ELF-1 (cell line): ENCODE results near the gene SEMA4C.
"Not testable (repeated sequence)": the region's sequence is repeated elsewhere in the genome, so short reads cannot be mapped to it uniquely, and the experiment has no call there.

Experiments used
- DNase-seq: peaks from one replicate; pipeline ENCODE4 v3.0.0-alpha.2; 2016; ENCODE audit warnings: low read depth, low spot score

Gene SEMA4C

DNA sequence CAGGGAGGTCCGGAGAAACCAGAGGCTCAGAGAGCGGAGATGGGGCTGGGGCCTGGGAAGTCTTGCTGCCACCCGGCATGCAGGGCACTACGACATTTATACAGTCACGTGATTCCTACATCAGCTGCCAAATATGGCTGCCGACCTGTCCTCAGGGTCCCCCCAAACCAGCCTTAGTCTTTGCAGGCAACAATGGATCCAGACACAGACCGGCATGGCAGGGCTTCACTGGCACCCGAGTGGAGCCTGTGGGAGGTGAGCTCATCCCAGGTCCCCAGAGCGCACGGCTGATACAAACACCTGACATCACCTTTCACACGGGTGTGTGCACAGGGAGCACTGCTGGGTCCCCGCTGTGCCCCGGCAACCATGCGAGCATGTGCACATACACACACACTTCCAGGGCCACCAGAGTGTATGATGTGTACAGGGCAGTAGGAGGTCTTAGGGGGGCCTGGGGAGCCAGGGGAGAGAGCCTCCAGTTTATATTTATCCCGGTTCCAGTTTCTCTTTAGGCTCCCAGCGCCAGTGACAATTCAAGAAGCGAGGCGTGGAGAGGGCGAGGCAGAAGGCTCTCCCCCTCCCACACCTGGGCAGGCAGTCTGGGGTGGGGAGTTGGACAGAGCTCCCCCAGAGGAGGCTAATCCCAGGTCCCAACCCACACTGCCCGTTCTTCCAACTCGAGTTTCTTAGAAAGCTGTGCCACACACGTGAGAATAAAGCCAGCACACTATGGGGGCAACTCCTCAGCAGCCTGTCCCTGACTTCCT, 2.7 kb downstream of the SEMA4C start:
- DNase-seq: no peak

GRCh38 chr2:96866586-96866985, 3.3 kb downstream of the SEMA4C start:
- DNase-seq: no peak

DNA sequence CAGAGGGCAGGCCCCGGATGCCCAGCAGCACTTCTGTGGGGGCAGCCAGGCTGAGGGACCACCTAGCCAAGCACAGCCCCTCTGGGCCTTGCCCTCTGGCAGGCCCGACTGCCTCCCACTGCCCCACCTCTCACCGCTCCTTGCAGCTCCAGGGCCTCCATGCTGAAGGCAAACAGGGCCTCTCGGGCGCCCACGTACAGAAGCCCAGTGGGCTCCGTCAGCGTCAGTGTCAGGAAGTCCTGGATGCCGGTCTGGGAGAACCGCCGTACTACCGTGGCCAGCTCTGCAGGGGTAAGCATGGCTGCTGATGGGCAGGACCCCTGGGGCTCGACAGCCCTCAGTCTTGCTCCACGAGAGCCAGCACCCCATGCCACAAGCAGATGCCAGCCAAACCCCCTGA, 3.7 kb downstream of the SEMA4C start:
- no peak for DNase-seq

DNA sequence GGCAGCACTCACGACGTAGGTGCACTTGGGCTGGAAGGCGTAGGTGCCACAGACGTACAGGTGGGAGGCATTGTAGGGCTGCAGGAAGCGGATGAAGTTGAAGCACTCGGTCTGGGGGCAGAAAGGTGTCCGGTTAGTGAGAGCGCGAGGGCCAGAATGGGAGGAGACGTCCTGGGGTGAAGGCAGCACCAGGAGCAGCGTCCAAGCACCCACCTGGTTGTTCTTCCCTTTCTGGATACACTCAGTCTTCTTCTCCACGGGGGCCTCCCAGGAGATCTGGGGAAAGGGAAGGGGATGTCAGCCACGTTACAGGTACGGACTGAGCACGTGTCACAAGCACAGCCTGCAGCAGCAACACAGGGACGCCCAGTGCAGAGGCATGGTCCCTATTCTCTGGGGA, 4.2 kb downstream of the SEMA4C start:
- no peak for DNase-seq

GRCh38 chr2:96864343-96865091, 5.4 kb downstream of the SEMA4C start:
- DNase-seq: no peak

GRCh38 chr2:96863575-96864342, 6.1 kb downstream of the SEMA4C start:
- DNase-seq: no peak

DNA sequence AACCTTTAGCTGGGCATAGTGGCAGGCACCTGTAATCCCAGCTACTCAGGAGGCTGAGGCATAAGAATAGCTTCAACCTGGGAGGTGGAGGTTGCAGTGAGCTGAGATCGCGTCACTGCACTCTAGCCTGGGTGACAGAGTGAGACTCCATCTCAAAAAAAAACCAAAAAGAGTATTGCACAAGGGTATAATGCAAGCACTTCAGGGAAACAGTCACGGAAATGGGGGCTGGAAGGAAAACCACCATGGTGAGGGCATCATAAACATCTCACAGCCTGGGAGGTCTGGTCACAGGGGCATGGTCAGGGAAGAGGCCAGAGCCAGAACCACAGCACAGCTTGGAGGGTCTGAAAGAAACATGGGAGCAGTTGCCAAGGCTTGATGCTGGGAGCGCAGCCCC, 6.8 kb downstream of the SEMA4C start:
- DNase-seq: not testable (repeated sequence)

DNA sequence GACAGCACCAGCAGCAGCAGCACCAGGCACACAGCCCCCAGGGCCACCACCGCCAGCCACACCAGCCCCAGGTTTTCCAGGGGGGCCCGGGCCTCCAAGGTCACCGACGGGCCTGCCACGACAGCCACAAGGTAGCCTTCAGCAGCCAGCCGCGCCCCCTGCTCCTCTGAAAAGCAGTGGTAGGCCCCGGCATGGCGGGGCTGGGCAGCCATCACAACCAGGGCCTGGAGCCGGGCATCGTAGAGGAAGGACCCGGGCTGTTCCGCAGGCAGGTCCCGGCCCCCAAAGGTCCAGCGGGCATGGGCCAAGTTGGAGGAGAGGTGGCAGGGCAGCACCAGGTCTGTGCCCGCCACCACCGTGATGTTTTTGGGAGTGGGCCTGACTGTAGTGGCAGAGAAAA, 8.8 kb downstream of the SEMA4C start:
- no peak for DNase-seq

GRCh38 chr2:96860065-96861029, 9.5 kb downstream of the SEMA4C start:
- no peak for DNase-seq

GRCh38 chr2:96859681-96860064, 10.2 kb downstream of the SEMA4C start:
- no peak for DNase-seq

DNA sequence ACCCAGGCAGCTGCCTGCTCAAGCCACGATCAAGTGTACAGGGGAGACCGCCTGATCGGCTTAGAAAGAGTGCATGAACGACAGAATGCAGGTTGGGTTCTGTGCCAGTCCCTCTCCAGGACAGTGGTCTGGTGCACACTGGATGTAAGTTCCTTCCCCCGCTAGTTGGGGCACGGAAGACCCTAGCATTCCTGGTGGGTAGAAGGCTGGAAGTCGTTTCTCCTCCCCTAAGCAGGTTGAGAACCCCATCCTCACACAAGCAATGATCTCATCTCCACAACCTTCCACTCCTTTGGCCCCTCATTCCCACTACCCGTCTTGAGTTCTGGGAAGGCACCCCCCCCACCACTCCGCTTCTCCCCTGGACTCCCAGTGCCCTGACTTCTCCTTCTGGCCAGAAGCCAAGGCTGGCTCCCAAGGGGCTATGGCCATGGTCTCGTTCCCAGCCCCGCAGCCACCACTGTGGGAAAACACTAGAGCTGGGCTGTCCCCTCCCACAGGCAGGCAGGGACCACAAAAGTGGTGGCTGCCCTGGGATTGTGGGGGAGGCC, 10.7 kb downstream of the SEMA4C start:
- no peak for DNase-seq

- peak; percentile 99 for DNase-seq
Measured at GRCh38 chr2:96857667-96858372, 12.1 kb downstream of the SEMA4C start, which contains the start of gene ANKRD39. Gene ANKRD39, minus strand, starts transcription at chr2:96858016. Its CDS starts 29 bp downstream, at chr2:96857987.

GRCh38 chr2:96856776-96857666, 12.9 kb downstream of the SEMA4C start:
- DNase-seq: peak; percentile 51

- DNase-seq: no peak
Measured at GRCh38 chr2:96853321-96853720, 16.6 kb downstream of the SEMA4C start.

DNA sequence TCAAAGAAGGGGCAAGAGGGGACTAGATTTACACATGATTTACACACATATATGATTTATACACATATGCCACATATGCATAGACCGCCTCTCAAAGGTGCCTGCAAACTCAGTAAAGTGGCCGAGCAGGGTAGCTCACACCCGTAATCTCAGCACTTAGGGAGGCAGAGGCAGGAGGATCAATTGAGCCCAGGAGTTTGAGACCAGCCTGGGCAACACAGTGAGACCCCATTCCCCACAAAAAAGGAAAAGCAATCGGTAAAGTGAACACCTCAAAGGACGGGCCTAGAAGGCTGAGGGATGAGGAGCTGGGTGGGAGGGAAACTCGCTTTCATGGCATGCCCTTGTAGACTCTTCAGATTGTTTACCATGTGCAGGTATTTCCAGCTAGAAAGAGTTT, 17.2 kb downstream of the SEMA4C start:
- DNase-seq: no peak

DNA sequence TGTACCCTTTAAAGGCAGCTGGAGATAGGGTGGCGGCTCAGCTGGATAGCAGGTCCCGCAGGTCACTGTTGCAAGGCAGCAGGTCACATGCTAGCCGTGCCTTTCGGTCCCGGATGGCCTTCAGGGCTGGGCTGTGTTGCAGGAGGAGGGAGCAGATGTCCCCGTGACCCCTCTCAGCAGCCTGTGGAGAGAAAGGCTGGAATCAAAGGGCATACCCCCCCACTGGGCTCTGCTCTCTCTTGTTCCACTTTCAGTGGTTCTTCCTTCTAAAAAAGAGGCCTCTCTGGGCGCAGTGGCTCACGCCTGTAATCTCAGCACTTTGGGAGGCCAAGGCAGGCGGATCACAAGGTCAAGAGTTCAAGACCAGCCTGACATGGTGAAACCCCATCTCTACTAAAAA, 21.6 kb downstream of the SEMA4C start:
- DNase-seq: peak; percentile 58

DNA sequence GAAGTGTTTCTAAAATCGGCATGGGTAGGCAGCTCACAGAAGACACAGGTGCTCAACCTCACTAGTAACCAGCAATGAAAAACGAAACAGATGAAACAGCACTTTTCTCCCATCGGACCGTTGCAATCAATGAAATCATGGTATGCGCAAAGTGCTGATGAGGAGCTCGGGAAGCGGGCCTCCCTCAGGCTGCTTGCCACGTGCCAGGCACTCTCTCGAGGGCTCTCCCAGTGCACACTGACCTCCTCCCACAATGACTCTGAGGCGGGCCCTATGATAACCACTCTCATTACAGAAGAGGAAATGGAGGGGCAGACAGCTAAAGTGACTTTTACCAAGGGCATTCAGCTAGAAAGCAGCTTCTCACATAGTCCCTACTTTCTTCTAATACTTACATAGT, 22.3 kb downstream of the SEMA4C start:
- DNase-seq: no peak

- DNase-seq: no peak
Measured at GRCh38 chr2:96846825-96847224, 23.1 kb downstream of the SEMA4C start.

GRCh38 chr2:96844405-96844808, 25.5 kb downstream of the SEMA4C start:
- peak; percentile 57 for DNase-seq
